GM21825 (cell line): ENCODE results near the gene RNF181.
"Not testable (repeated sequence)": the region's sequence is repeated elsewhere in the genome, so short reads cannot be mapped to it uniquely, and the experiment has no call there.

Experiments used
- ATAC-seq: cut with Tn5 transposase; IDR thresholded peaks from one replicate; pipeline ENCODE4 v1.9.1; 2021; ENCODE audit warnings: mild to moderate bottlenecking, moderate library complexity; ENCODE audit not compliant: unreplicated experiment

The RNF181 gene

GRCh38 chr2:85594715-85595300 is 737 bp upstream of the RNF181 start:
- no peak for ATAC-seq

DNA sequence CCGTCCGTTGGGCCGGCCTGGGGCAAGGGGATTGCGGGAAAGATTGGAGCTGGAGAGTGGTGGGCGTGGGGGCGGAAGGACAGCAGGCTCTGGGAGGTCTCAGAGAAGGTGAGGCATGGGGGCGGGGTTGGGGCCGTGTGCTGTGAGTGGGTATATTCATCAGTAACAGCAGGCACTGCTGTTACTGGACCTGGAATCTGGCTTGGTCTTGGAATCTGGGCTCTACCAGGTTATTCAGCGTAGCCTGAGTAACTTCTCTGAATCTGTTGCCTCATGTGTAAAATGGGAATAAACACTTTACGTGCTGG is 435 bp downstream of the RNF181 start:
- ATAC-seq: no peak

- no peak for ATAC-seq
Observed at GRCh38 chr2:85596486-85597143, 1.1 kb downstream of the RNF181 start.

- no peak for ATAC-seq
Observed at GRCh38 chr2:85597241-85597640, 1.7 kb downstream of the RNF181 start.

DNA sequence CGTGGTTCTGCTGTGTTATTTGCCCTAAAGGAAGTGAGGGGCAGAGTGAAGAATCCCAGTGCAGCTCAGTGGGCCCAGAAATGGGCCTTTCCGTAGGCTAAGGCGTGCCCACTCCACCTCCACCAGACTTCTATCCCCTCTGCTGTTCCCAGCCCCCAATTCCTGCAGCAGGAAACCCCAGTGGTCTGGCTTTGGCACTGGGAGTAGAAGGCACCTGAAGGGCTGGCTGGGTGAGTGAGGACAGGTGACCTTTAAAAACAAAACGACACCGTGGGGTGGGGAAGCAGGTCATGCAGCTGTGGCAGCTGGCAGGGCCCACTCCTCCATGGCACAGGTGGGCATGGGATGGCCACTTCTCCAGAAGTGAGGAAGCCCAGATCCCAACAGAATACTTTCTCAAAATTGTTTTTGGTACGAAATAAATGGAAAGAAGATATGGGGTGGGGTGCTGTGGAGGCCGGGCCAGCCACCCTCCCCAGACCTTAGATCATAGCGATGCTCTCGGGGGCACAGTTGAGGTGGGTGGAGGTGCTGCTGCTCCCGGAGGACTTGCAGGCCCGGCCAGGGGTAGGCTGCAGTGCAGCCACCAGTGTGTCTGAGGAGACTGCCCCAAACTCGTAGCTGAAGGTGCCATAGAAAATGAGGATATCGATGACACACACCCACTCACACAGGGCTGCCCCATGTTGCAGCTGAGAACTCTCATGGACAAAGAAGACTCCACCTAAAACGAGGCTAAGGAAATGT is 3.2 kb downstream of the RNF181 start:
- ATAC-seq: no peak

DNA sequence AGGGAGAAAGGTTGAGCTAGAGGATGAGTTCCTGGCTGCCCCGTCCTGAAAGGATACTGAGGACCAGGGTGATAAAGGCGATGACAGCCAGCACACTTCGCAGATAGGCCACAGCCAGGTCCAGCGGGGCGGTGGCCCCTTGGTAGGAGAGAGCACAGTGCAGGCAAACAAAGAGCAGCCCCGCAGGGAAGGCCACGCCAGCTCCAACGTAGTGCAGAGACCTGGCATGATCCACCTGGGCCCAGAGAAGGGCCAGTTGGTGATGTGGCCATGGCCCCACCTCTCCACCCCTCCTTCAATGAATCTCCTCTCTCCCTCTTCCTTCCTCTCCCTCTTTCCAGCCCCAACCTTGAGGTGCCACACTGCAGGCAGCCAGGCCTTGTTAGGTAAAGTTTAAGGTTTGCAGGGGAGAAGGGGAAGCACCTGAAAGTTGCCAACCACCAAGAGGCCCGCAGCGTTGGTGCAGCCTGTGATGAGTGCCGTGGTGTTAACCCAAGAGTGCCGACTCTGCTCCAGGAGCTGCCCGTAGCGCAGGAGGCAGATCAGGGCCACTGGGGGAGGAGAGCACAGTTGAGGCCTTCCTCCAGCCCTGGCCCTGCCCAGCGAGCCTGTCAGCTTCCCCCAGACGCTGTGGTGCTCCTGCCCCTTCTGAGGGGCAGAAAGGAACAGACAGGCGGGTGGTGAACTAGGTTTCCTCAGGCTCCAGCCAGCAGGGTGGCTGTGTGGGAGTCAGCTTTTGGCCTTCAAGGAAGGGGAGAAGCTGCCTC is 4.1 kb downstream of the RNF181 start:
- ATAC-seq: no peak

- no peak for ATAC-seq
Observed at GRCh38 chr2:85600235-85600575, 4.7 kb downstream of the RNF181 start.

GRCh38 chr2:85600951-85601770 is 5.6 kb downstream of the RNF181 start:
- no peak for ATAC-seq

DNA sequence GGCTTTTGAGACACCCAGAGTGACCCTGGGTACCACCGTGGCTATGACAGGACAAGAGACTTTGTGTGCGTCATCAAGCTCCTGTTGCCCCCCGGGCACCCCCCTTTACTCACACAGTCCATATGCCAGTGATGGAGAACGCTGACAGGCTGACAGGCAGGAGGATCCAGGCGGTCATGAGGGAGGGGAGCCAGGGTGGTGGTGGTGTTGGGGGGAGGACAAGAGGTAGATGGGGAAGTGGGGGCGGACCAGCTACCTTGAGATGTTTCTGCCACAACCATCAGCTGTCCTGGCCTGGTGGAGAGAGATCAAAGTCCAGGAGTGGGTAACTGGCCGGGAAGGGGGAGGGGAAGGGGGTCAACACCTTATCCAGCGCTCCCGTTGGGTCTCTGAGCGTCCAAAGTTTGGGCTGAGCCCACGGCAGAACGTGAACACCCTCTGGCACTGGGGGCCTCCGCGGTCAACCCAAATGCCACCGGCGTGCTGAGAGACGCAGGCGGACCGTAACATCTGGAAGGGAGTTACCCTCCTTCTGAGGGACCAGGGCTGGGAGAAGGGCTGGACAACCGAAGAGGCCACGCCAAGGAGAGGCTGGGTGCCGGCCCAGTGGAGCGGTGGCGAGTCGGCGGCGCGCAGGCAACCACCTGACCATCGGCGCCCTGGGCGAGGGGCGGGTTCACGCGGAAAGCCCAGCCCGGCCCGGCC is 6.4 kb downstream of the RNF181 start:
- ATAC-seq: peak; percentile 27

DNA sequence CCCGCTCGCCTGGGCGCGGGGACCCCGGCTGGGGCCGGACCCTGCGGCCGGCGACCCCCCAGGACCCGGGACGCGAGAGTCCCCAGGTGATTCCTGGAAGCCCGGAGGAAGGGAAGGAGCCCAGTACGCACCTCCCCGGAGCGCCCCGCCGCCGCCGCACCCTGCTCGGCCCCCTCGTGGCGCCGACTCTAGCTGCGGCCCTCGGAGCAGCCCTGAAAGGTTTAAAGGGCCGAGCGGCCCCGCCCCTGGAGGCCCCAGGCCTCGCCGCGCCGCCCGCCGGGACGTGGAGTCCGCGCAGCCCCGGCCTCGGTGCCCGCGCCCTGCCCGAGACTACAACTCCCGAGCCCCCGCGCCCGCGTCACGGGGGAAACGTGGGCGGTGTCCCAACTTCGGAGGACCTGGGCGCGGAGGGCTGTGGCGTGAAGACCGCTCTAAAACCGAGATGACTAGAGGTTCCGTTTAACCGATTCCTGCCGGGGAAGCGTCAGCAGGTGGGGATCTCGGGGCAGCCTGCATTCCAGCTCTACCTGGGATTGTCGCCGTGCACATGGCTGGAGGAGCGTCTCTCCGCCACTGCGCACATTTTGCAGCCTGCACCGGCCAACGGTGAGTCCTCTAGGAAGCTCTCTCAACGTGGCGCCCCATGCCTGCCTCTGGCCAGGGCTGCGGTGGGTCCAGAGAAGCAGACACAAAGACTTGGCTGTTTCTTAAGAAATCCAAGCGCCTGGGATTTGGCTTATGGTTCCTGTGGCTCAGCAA is 7.1 kb downstream of the RNF181 start, which contains the start of gene TMEM150A:
TSS of gene TMEM150A (minus strand) at position 223 of the 759 bp plus-strand sequence. CDS start 750 bp downstream, outside the sequence.
- peak; percentile 94 for ATAC-seq

GRCh38 chr2:85604133-85604444 is 8.5 kb downstream of the RNF181 start:
- ATAC-seq: not testable (repeated sequence)

GRCh38 chr2:85604568-85605339 is 9.2 kb downstream of the RNF181 start:
- no peak for ATAC-seq

DNA sequence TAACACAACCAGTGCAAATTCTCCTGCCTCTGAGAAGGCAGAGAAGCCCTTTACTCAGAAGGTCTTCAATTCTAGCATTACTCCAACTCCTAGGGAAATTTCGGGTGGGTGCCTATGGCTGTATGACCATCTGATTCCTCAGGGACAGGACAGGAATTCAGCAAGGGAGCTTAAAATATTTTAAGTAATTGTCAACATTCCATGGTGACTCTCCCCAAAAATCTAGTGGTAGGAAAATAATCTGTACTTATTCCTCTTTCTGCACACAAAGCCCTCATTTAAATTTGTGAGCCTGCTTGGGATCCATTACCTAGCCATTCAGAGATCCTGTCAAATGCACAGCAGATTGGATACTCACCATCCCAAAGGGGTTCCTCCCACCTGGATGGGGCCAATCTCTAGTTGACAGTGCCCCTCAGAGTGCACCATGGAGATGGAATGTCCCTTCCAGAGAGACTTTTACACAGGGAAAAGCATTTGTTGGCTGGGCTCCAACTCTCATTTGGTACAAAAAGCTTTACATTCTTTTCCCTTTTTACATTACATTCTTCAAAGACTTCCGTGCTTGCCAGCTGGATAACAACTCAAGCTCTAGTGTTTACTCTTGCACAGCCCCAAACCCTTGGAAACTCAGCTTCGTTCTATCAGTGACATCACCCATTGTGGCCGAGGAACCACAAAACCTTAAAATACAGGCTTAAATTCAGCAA is 10.0 kb downstream of the RNF181 start:
- ATAC-seq: no peak

GRCh38 chr2:85606116-85606455 is 10.5 kb downstream of the RNF181 start:
- ATAC-seq: no peak

DNA sequence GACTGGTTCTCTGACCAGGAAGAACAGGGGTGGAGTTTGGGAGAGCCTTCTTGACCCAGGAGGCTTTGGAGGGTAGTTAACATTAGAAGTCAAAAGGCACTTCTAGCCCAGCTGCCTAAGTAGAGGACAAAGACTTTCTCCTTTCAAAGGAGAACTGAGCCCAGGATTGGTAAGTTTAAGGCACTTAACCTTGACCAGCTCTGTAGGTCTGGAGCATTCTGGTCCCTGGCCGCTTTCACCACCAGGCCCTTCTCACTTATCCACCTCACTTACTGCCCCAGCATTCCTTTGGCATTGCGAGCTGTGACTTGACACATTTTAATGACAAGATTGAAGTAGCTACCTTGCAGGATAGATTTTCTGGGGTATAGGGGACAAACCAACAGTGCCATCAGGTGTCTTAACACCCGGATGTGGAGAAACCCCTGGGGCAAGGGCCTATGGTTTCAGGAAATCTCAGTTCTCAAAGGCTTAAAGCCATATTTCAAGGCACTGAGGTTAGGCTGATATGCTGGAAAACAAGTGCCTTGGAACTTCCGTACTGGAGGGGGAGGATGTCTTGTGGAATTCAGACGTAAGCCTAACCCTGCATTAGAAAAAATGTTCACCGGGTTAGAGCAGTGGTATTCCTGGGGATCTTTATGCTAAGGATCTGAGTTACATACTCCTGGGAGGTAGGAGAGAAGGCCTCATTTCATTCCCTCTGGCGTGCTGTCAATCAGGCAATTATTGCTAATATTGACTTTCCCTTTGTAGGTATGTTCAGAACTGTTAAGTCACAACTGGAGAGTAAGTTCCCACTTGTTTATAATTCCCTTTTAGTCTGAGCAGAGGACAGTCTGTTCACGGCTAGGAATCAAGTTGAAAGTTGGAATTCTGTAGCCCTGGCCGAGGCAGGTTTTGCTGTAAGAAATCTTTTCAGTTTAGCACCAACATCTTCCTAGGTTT is 12.0 kb downstream of the RNF181 start:
- no peak for ATAC-seq

DNA sequence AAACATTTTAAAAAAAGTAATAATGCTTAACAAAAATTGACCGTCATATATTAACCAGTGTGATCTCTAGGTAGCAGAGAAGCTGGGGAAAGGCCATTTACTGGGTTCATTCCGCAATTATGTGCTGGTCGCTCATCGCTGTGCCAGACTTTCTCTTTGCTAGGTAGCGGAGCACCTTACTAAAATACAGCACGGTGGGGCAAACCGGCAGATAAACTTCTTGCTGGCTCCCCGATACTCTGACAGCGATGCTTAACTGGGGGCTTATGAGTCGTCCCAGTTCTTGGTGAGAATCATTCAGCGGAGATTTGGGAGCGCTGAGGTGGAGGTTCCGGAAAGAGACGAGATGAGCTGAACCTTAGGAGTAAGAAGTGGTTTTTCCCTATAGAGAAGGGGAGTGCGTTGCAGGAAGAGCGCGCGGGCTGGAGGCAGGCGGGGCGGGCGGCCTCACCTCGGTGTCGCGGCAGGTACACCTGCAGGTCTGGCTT is 15.7 kb downstream of the RNF181 start:
- no peak for ATAC-seq
